GM19240 (cell line): ENCODE data around the gene NEURL2.

ENCODE experiments used
- DNase-seq: peaks from one replicate; pipeline ENCODE4 v3.0.0; 2011; ENCODE audit warnings: low spot score; ENCODE audit not compliant: insufficient read length

NEURL2 gene

GRCh38 chr20:45920462-45921336 is 29.7 kb upstream of the NEURL2 start:
- no peak for DNase-seq

- no peak for DNase-seq
Observed at GRCh38 chr20:45919542-45920399, 28.8 kb upstream of the NEURL2 start.

- DNase-seq: no peak
Observed at GRCh38 chr20:45918779-45919537, 27.9 kb upstream of the NEURL2 start.

- DNase-seq: no peak
Observed at GRCh38 chr20:45918182-45918737, 27.3 kb upstream of the NEURL2 start.

GRCh38 chr20:45917790-45918141 is 26.8 kb upstream of the NEURL2 start:
- no peak for DNase-seq

GRCh38 chr20:45913116-45913515 is 22.1 kb upstream of the NEURL2 start:
- no peak for DNase-seq

- DNase-seq: no peak
Observed at GRCh38 chr20:45912344-45912682, 21.3 kb upstream of the NEURL2 start.

GRCh38 chr20:45911486-45912343 is 20.7 kb upstream of the NEURL2 start, which contains the start of gene PLTP:
PLTP (minus strand) TSS chr20:45912155; CDS start chr20:45911452, 703 bp downstream.
- no peak for DNase-seq

- DNase-seq: peak; percentile 92
Observed at GRCh38 chr20:45910670-45911485, 19.9 kb upstream of the NEURL2 start.

GRCh38 chr20:45909817-45910669 is 19.0 kb upstream of the NEURL2 start:
- DNase-seq: no peak

GRCh38 chr20:45909336-45909808 is 18.4 kb upstream of the NEURL2 start:
- no peak for DNase-seq

- DNase-seq: no peak
Observed at GRCh38 chr20:45908084-45908483, 17.1 kb upstream of the NEURL2 start.

- no peak for DNase-seq
Observed at GRCh38 chr20:45907219-45907948, 16.4 kb upstream of the NEURL2 start.

- no peak for DNase-seq
Observed at GRCh38 chr20:45905505-45906079, 14.6 kb upstream of the NEURL2 start.

- no peak for DNase-seq
Observed at GRCh38 chr20:45904583-45905504, 13.8 kb upstream of the NEURL2 start.

GRCh38 chr20:45902199-45902701 is 11.2 kb upstream of the NEURL2 start:
- DNase-seq: no peak
